ENCODE measurements around the gene VPS41. TPM values are rescaled to one million over a fixed set of nuclear protein-coding genes. Genes with fewer than 3 reads are reported as not detected.

The VPS41 gene
- polyA plus RNA-seq, 1 of the 3 experiments (the other 2 are of a cell fraction): 20.4 TPM

GRCh38 chr7:38759028-38759427, 150.0 kb downstream of the VPS41 start:
- no peak for DNase-seq
- Histone ChIP-seq H3K4me3 (ENCODE audit: low read depth in 2 of 2, low read length in 1 of 2) (no peak overlapping the region), H3F3A (replicated peaks; ENCODE audit: insufficient read depth) (no peaks in the 10 kb centered on the region), H3K27ac (ENCODE audit: low read depth in 2 of 2, low read length in 1 of 2) (no peak overlapping the region), H3K79me2 (ENCODE audit: insufficient read depth) (no peaks in the 10 kb centered on the region), H3K9me2 (no peaks in the 10 kb centered on the region), H3K36me3 (replicated peaks in 1 of 2; ENCODE audit: control insufficient read depth in 1 of 2, insufficient read depth in 2 of 2, low read length in 1 of 2) (peaks cover 16 to 74% of the 10 kb centered on the region in 2 experiments), H3K9ac (no peak overlapping the region), H4K20me1 (ENCODE audit: insufficient read depth) (no peaks in the 10 kb centered on the region), H3K27me3 (ENCODE audit: insufficient read depth) (no peaks in the 10 kb centered on the region), H3K9me3 (no peaks in the 10 kb centered on the region), H2AFZ (ENCODE audit: low read depth) (no peak overlapping the region), H3K4me2 (no peak overlapping the region), H3K4me1 (ENCODE audit: control insufficient read depth in 1 of 2, insufficient read depth in 2 of 2, low read depth in 1 of 2, low read length in 1 of 2) (no peaks in the 10 kb centered on the region; a peak in 1 of 4 replicates)
- 93% methylated on average over 2 of the region's 2 CpGs for WGBS (ENCODE audit: low lambda C conversion rate)
- ChIA-PET CTCF (interaction anchor here (4.4 kb wide), 1 partner anchor 10 kb away, joined by 28 read pairs; no protein-coding TSS in a partner anchor), POLR2A (no interaction called here)
- TF ChIP-seq GABPA (IDR thresholded peaks at IDR 0.05; ENCODE audit: low read depth) (no peak), EP300 (IDR thresholded peaks at IDR 0.05; ENCODE audit: borderline replicate concordance in 1 of 2, low read depth in 1 of 2, low read length in 1 of 2) (no peak), YY1 (IDR thresholded peaks at IDR 0.05; ENCODE audit: low read depth) (no peak), RXRA (IDR thresholded peaks at IDR 0.05; ENCODE audit: borderline replicate concordance, low read depth) (no peak), MEF2A (IDR thresholded peaks at IDR 0.05; ENCODE audit: borderline replicate concordance, low read depth) (no peak), CTCF (IDR thresholded peaks at IDR 0.05) (no peak), USF2 (IDR thresholded peaks at IDR 0.05; ENCODE audit: borderline replicate concordance, low read depth, low read length) (no peak), TAF1 (IDR thresholded peaks at IDR 0.05; ENCODE audit: borderline replicate concordance, low read depth, low read length) (no peak), CHD2 (IDR thresholded peaks at IDR 0.05; ENCODE audit: low read length, partially characterized antibody) (no peak), POLR2AphosphoS5 (IDR thresholded peaks at IDR 0.05; ENCODE audit: low read depth, low read length) (no peak)

GRCh38 chr7:38757931-38758330, 151.1 kb downstream of the VPS41 start:
- H3K4me2 ChIP-seq: no peak overlapping the region
- no peaks in the 10 kb centered on the region; a peak in 1 of 4 replicates for H3K4me1 ChIP-seq (ENCODE audit: control insufficient read depth in 1 of 2, insufficient read depth in 2 of 2, low read depth in 1 of 2, low read length in 1 of 2)
- ChIA-PET POLR2A (no interaction called here), CTCF (interaction anchor here (4.4 kb wide), 1 partner anchor 9 kb away, joined by 28 read pairs; no protein-coding TSS in a partner anchor)
- no peak overlapping the region for H3K27ac ChIP-seq (ENCODE audit: low read depth in 2 of 2, low read length in 1 of 2)
- peaks cover 13 to 74% of the 10 kb centered on the region in 2 experiments for H3K36me3 ChIP-seq (replicated peaks in 1 of 2; ENCODE audit: control insufficient read depth in 1 of 2, insufficient read depth in 2 of 2, low read length in 1 of 2)
- no peaks in the 10 kb centered on the region for H3K9me2 ChIP-seq
- H3K9ac ChIP-seq: no peak overlapping the region
- H3K9me3 ChIP-seq: no peaks in the 10 kb centered on the region
- 96% methylated on average over 3 of the region's 3 CpGs for WGBS (ENCODE audit: low lambda C conversion rate)
- no peak overlapping the region for H2AFZ ChIP-seq (ENCODE audit: low read depth)
- H3K4me3 ChIP-seq (ENCODE audit: low read depth in 2 of 2, low read length in 1 of 2): no peak overlapping the region
- H4K20me1 ChIP-seq (ENCODE audit: insufficient read depth): no peaks in the 10 kb centered on the region
- H3F3A ChIP-seq (replicated peaks; ENCODE audit: insufficient read depth): no peaks in the 10 kb centered on the region
- no peaks in the 10 kb centered on the region for H3K79me2 ChIP-seq (ENCODE audit: insufficient read depth)
- DNase-seq: no peak
- H3K27me3 ChIP-seq (ENCODE audit: insufficient read depth): no peaks in the 10 kb centered on the region
- TF ChIP-seq IRF3 (IDR thresholded peaks at IDR 0.05; ENCODE audit: low read depth, low read length): no peak
- no peak for TF ChIP-seq GABPA (IDR thresholded peaks at IDR 0.05; ENCODE audit: low read depth)
- TF ChIP-seq REST (IDR thresholded peaks at IDR 0.05; ENCODE audit: low read depth, low read length): no peak
- TF ChIP-seq MEF2A (IDR thresholded peaks at IDR 0.05; ENCODE audit: borderline replicate concordance, low read depth): no peak
- TF ChIP-seq TEAD4 (IDR thresholded peaks at IDR 0.05; ENCODE audit: borderline replicate concordance, insufficient read depth): no peak
- no peak for TF ChIP-seq RAD21 (IDR thresholded peaks at IDR 0.05; ENCODE audit: low read length)
- TF ChIP-seq ZBTB33 (IDR thresholded peaks at IDR 0.05; ENCODE audit: borderline replicate concordance, low read depth): no peak
- no peak for TF ChIP-seq USF2 (IDR thresholded peaks at IDR 0.05; ENCODE audit: borderline replicate concordance, low read depth, low read length)
- TF ChIP-seq YY1 (IDR thresholded peaks at IDR 0.05; ENCODE audit: low read depth): no peak
